ENCODE data around the gene SMIM22. TPM values are rescaled to one million over a fixed set of nuclear protein-coding genes. Genes with fewer than 3 reads are reported as not detected.
A peak's percentile ranks its signal among the peaks of the same experiment; 100 is the strongest.

Gene SMIM22
- total and polyA plus RNA-seq, 7 donors = 0.32 TPM; not detected in 6

DNA sequence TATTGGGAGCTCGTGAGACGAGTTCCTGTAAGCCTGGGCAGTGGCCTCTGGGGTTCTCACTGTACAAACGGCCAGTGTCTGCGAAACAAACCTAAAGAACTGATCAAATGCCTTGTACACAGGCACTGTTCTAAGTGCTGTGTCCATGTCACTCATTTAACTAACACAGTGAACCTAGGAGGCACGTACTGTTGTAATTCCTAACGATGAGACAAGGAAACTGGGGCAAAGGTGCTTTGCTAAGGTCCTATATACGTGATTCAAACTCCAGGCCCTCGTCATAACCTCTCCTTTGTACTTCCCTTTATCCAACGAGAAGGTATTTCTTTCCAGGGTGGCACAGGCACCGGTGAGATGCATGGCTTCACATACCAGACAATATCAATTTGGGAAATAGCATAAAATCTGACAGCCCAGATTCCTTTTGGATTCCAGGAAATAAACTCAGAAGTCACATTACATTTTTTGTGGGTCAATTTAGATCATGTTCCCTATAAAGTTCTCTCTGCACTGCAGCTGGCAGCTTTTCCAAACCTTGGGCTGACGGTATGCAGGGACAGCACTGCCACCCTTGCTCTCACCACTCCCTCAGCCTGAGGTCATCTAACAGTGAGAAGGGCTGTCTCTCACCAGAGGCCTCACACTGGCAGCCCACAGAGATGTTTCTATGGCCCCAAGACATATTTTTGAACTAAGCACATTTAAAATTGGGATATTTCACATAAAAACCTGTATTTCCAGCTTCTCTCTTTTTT lies 33.6 kb downstream of the SMIM22 start:
- Histone ChIP-seq H3K27me3 (ENCODE audit: insufficient read depth in 3 of 3, low read length in 2 of 3) (no peaks in the 10 kb centered on the region), H3K36me3 (ENCODE audit: insufficient read depth in 1 of 2, low read depth in 1 of 2) (peaks cover 7 to 95% of the 10 kb centered on the region in 2 donors), H3K4me1 (peaks cover 70% of the 10 kb centered on the region), H3K27ac (peak overlapping the region; percentile 83), H3K4me3 (no peak overlapping the region), H3K9me3 (no peaks in the 10 kb centered on the region)
- intact Hi-C loops (cut with DNase I) = no loop called here
- 37 to 52% (median 40%) methylated on average over 11 of the region's 11 CpGs for WGBS, 3 donors
- TF ChIP-seq CTCF (IDR thresholded peaks at IDR 0.05) = no peak
- DNase-seq (peak in 1 of 2 donors; percentile 68), ATAC-seq (peak; percentile 70 to 82 (median 81))

- Histone ChIP-seq H3K4me3 (peak overlapping the region; percentile 20), H3K4me1 (peaks cover 66% of the 10 kb centered on the region), H3K27me3 (ENCODE audit: insufficient read depth in 3 of 3, low read length in 2 of 3) (no peaks in the 10 kb centered on the region), H3K9me3 (no peaks in the 10 kb centered on the region), H3K36me3 (ENCODE audit: insufficient read depth in 1 of 2, low read depth in 1 of 2) (peaks cover 7 to 94% of the 10 kb centered on the region in 2 donors), H3K27ac (peak overlapping the region; percentile 83)
- ATAC-seq = peak; percentile 82 to 90 (median 83)
- 28 to 44% (median 40%) methylated on average over 7 of the region's 7 CpGs for WGBS, 3 donors
- intact Hi-C loops (cut with DNase I) = no loop called here
- peak; percentile 60 to 84 for DNase-seq
- TF ChIP-seq CTCF (IDR thresholded peaks at IDR 0.05) = no peak
Observed at GRCh38 chr16:4830408-4830807, 35.2 kb downstream of the SMIM22 start.

- ATAC-seq = no peak
- Histone ChIP-seq H3K27me3 (ENCODE audit: insufficient read depth in 3 of 3, low read length in 2 of 3) (no peaks in the 10 kb centered on the region), H3K27ac (peak overlapping the region; percentile 83), H3K4me3 (no peak overlapping the region), H3K36me3 (ENCODE audit: insufficient read depth in 1 of 2, low read depth in 1 of 2) (peaks cover 7 to 94% of the 10 kb centered on the region in 2 donors), H3K9me3 (no peaks in the 10 kb centered on the region), H3K4me1 (peaks cover 60% of the 10 kb centered on the region)
- WGBS, 3 donors = 96 to 100% (median 97%) methylated on average over 8 of the region's 8 CpGs
- no peak for TF ChIP-seq CTCF (IDR thresholded peaks at IDR 0.05)
- intact Hi-C loops (cut with DNase I) = no loop called here
- no peak for DNase-seq
Observed at GRCh38 chr16:4831616-4832015, 36.4 kb downstream of the SMIM22 start.

- Histone ChIP-seq H3K4me1 (peaks cover 55% of the 10 kb centered on the region), H3K36me3 (ENCODE audit: insufficient read depth in 1 of 2, low read depth in 1 of 2) (peaks cover 7 to 94% of the 10 kb centered on the region in 2 donors), H3K9me3 (no peaks in the 10 kb centered on the region), H3K4me3 (no peak overlapping the region), H3K27me3 (ENCODE audit: insufficient read depth in 3 of 3, low read length in 2 of 3) (no peaks in the 10 kb centered on the region), H3K27ac (peak overlapping the region; percentile 17)
- TF ChIP-seq CTCF (IDR thresholded peaks at IDR 0.05) = no peak
- 67 to 72% (median 70%) methylated on average over 6 of the region's 6 CpGs for WGBS, 3 donors
- ATAC-seq (no peak), DNase-seq (no peak)
- intact Hi-C loops (cut with DNase I) = no loop called here
Observed at GRCh38 chr16:4832698-4833343, 37.7 kb downstream of the SMIM22 start.

Measured in psoas muscle (tissue), 8 donors.